ENCODE measurements around the gene FOXA3. TPM values are rescaled to one million over a fixed set of nuclear protein-coding genes. Genes with fewer than 3 reads are reported as not detected.

Gene FOXA3
- total RNA-seq, 2 experiments from 2014 or later, result 0.36 TPM; not detected in 1

GRCh38 chr19:45908956-45909355 is 44.8 kb downstream of the FOXA3 start:
- intact Hi-C loops (cut with micrococcal nuclease), result no loop called here
- no peak for TF ChIP-seq CTCF (IDR thresholded peaks at IDR 0.05)
- CTCF ChIA-PET, result no interaction called here
- no peaks in the 10 kb centered on the region for H3K9me3 Mint-ChIP-seq
- no peak for ATAC-seq
- POLR2A ChIA-PET, result no interaction called here
- no peaks in the 10 kb centered on the region for H3K36me3 Mint-ChIP-seq (ENCODE audit: low read depth)
- no peaks in the 10 kb centered on the region for H3K4me1 Mint-ChIP-seq (ENCODE audit: low read depth)
- no peak overlapping the region for H3K27ac Mint-ChIP-seq
- no peak for DNase-seq
- peaks cover 16% of the 10 kb centered on the region for H3K27me3 Mint-ChIP-seq
- H3K4me3 Mint-ChIP-seq, result no peak overlapping the region

DNA sequence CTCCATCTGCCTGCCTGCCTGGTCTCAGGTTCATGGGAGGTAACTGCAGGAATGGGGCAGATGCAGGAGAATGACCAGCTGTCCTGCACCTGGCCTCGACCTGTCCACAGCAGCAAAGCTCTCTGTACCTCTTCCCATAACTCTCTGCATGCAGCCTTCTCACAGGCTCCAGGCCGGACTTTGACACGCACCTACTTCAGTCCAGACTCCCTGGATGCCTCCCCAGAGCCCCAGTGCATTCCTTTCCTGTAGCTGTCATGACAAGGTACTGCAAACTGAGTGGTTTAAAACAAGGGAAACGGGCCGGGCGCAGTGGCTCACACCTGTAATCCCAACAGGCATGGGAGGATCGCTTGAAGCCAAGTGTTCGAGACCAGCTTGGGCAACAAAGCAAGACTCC is 47.2 kb downstream of the FOXA3 start:
- POLR2A ChIA-PET, result no interaction called here
- intact Hi-C loops (cut with micrococcal nuclease), result no loop called here
- Mint-ChIP-seq H3K4me1 (ENCODE audit: low read depth) (no peaks in the 10 kb centered on the region), H3K9me3 (no peaks in the 10 kb centered on the region), H3K27ac (no peak overlapping the region), H3K4me3 (no peak overlapping the region), H3K36me3 (ENCODE audit: low read depth) (no peaks in the 10 kb centered on the region), H3K27me3 (peaks cover 18% of the 10 kb centered on the region)
- CTCF ChIA-PET, result interaction anchor here (1.3 kb wide), 1 partner anchor 8 kb away, joined by 3 read pairs; no protein-coding TSS in a partner anchor
- no peak for DNase-seq
- TF ChIP-seq CTCF (IDR thresholded peaks at IDR 0.05), result no peak
- no peak for ATAC-seq

GRCh38 chr19:45913874-45914830 is 50.0 kb downstream of the FOXA3 start, which contains the start of gene NANOS2:
Gene NANOS2, minus strand, starts transcription at chr19:45914778. Its CDS starts 85 bp downstream, at chr19:45914693.
- H3K36me3 Mint-ChIP-seq (ENCODE audit: low read depth), result no peaks in the 10 kb centered on the region
- intact Hi-C loops (cut with micrococcal nuclease), result no loop called here
- CTCF ChIA-PET, result interaction anchor here (1.1 kb wide), 1 partner anchor 9 kb away, joined by 3 read pairs; no protein-coding TSS in a partner anchor
- H3K4me1 Mint-ChIP-seq (ENCODE audit: low read depth), result peaks cover 4% of the 10 kb centered on the region
- no peak within 1 kb of the TSS for H3K4me3 Mint-ChIP-seq
- TF ChIP-seq CTCF (IDR thresholded peaks at IDR 0.05), result peak; percentile 38
- H3K9me3 Mint-ChIP-seq, result no peaks in the 10 kb centered on the region
- peaks cover 19% of the 10 kb centered on the region for H3K27me3 Mint-ChIP-seq
- POLR2A ChIA-PET, result interaction anchor here (0.6 kb wide), 1 partner anchor 50 kb away, joined by 3 read pairs; the partner anchor contains the start of gene FOXA3
- no peak within 1 kb of the TSS for H3K27ac Mint-ChIP-seq
- ATAC-seq (no peak), DNase-seq (peak; percentile 33)

GRCh38 chr19:45917421-45918091 is 53.4 kb downstream of the FOXA3 start:
- Mint-ChIP-seq H3K4me3 (no peak overlapping the region), H3K27ac (peak overlapping the region; percentile 52), H3K4me1 (ENCODE audit: low read depth) (peaks cover 12% of the 10 kb centered on the region), H3K36me3 (ENCODE audit: low read depth) (no peaks in the 10 kb centered on the region), H3K9me3 (no peaks in the 10 kb centered on the region), H3K27me3 (peaks cover 18% of the 10 kb centered on the region)
- ChIA-PET POLR2A (interaction anchor here (0.6 to 1.0 kb wide), 2 partner anchors 57 to 165 kb away, joined by 3 read pairs; no protein-coding TSS in a partner anchor), CTCF (interaction anchor here (1.3 kb wide), 1 partner anchor 54 kb away, joined by 3 read pairs; no protein-coding TSS in a partner anchor)
- no peak for TF ChIP-seq CTCF (IDR thresholded peaks at IDR 0.05)
- DNase-seq, result peak; percentile 40
- peak; percentile 63 for ATAC-seq
- intact Hi-C loops (cut with micrococcal nuclease), result no loop called here
